Measurements from ENCODE around the gene DNAJC3. TPM values are rescaled to one million over a fixed set of nuclear protein-coding genes. Genes with fewer than 3 reads are reported as not detected.

DNAJC3 gene, protein sequence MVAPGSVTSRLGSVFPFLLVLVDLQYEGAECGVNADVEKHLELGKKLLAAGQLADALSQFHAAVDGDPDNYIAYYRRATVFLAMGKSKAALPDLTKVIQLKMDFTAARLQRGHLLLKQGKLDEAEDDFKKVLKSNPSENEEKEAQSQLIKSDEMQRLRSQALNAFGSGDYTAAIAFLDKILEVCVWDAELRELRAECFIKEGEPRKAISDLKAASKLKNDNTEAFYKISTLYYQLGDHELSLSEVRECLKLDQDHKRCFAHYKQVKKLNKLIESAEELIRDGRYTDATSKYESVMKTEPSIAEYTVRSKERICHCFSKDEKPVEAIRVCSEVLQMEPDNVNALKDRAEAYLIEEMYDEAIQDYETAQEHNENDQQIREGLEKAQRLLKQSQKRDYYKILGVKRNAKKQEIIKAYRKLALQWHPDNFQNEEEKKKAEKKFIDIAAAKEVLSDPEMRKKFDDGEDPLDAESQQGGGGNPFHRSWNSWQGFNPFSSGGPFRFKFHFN
- 24.8 and 29.8 TPM in 2 replicates for total RNA-seq

DNA sequence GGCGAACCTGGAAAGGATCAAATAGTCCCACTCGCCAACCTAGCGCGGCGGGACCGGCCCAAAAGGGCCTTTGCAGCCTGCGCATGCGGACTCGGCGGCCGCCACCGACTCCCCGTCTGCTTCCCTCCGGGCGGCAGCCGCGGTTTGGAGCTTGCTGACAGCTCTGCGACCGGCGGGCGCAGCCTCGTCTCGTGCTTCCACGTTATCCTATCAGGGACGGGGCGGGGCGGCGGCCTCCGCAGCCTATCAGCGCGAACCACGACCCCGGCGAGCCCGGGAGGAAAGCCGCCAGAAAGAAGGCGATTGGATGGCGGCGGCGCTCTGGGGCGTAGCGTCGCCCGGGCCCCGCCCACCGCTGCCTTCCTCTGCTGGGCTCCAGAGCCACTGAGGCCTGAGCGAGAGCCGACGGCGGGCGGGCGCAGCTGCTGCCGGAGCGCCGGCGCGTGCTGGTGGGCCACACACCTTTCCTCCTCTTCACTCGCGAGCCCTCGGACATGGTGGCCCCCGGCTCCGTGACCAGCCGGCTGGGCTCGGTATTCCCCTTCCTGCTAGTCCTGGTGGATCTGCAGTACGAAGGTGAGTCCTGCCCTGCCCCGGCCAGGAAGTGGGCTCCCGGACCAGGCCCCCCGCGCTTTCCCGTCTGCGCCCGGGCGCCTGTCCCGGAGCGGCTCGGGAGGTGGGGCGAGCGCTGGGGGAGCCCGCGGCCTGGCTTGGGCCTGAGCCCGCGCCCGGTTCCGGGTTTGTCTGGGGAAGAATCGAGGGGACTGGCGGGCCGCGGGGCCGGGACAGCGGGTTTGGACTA, at the start of gene DNAJC3:
DNAJC3 (plus strand) TSS at position 378 of the 802 bp plus-strand sequence; CDS start at position 495, 117 bp downstream.

GRCh38 chr13:95644601-95645052, 32.3 kb upstream of the DNAJC3 start, which contains the start of gene DZIP1:
TSS of gene DZIP1 (minus strand) at chr13:95644706. CDS start at chr13:95642029, 2,677 bp downstream.

Other genes with a start within 250 kb of the DNAJC3 start
- not detected in 2 replicates for gene CLDN10, start 124.4 kb upstream of the DNAJC3 start, total RNA-seq
- gene DZIP1, start 32.4 kb upstream of the DNAJC3 start, total RNA-seq, result 23.4 and 24.5 TPM in 2 replicates

Measured in myometrial cell (primary cell).